ENCODE measurements around the gene HDDC3. TPM values are rescaled to one million over a fixed set of nuclear protein-coding genes. Genes with fewer than 3 reads are reported as not detected.

Gene HDDC3
- total and polyA plus RNA-seq, 7 experiments from 2014 or later = 13.3 to 50.9 (median 31.3) TPM

- ChIA-PET POLR2A (interaction anchor here (0.6 kb wide), 1 partner anchor 17 kb away, joined by 4 read pairs; no protein-coding TSS in a partner anchor), CTCF (no interaction called here)
- Histone ChIP-seq H3K9me3 (ENCODE audit: control insufficient read depth in 2 of 3, low read length in 3 of 3) (no peaks in the 10 kb centered on the region), H3K4me3 (ENCODE audit: low read length) (no peak overlapping the region), H3K27me3 (ENCODE audit: control insufficient read depth in 2 of 2, insufficient read depth in 2 of 2, low read length in 2 of 2) (no peaks in the 10 kb centered on the region), H3K27ac (ENCODE audit: low read depth, low read length) (no peak overlapping the region), H3K36me3 (ENCODE audit: control insufficient read depth in 2 of 3, insufficient read depth in 3 of 3, low read length in 3 of 3) (peaks cover 0 to 16% (median 0%) of the 10 kb centered on the region in 3 experiments), H3K4me1 (ENCODE audit: control insufficient read depth in 2 of 2, insufficient read depth in 2 of 2, low read length in 2 of 2) (no peaks in the 10 kb centered on the region)
- ATAC-seq (no peak), DNase-seq (no peak)
- intact Hi-C loops (cut with micrococcal nuclease) = no loop called here
- no peaks in the 10 kb centered on the region for H3K9me3 Mint-ChIP-seq
- H3K4me1 Mint-ChIP-seq = no peaks in the 10 kb centered on the region
- H3K4me3 Mint-ChIP-seq = no peak overlapping the region
- peaks cover 4 to 35% (median 7%) of the 10 kb centered on the region in 5 donors for H3K36me3 Mint-ChIP-seq
- no peaks in the 10 kb centered on the region for H3K27me3 Mint-ChIP-seq
- H3K27ac Mint-ChIP-seq = no peak overlapping the region
These were observed 37.9 kb upstream of the HDDC3 start for GRCh38 chr15:90970274-90970673.

DNA sequence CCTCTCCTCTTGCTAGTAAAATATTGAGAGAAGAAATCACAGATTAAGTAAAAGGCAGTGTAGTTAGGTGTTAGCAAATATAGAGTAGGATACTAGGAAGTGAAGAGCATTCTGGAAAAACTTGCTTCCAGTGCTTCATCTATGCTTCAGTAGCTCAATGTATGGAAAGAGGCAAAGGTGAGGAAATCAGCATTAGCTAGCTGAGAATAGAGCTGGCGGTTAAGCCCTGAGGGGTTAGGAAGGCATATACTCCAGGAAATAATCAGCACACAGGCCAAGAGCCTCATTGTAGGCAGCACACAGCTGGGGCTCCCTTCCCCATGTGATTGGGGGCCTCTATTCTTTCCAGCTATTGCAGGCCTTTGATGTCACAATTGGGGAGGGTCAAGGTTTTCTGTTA lies 36.1 kb upstream of the HDDC3 start:
- no peak for ATAC-seq

GRCh38 chr15:90967206-90967605 lies 34.9 kb upstream of the HDDC3 start:
- Histone ChIP-seq H3K4me1 (ENCODE audit: control insufficient read depth in 2 of 2, insufficient read depth in 2 of 2, low read length in 2 of 2) (no peaks in the 10 kb centered on the region), H3K9me3 (ENCODE audit: control insufficient read depth in 2 of 3, low read length in 3 of 3) (no peaks in the 10 kb centered on the region), H3K27me3 (ENCODE audit: control insufficient read depth in 2 of 2, insufficient read depth in 2 of 2, low read length in 2 of 2) (no peaks in the 10 kb centered on the region), H3K27ac (ENCODE audit: low read depth, low read length) (no peak overlapping the region), H3K36me3 (ENCODE audit: control insufficient read depth in 2 of 3, insufficient read depth in 3 of 3, low read length in 3 of 3) (peaks cover 0 to 16% (median 0%) of the 10 kb centered on the region in 3 experiments), H3K4me3 (ENCODE audit: low read length) (no peak overlapping the region)
- H3K4me1 Mint-ChIP-seq = peaks cover 0 to under 1% (median 0%) of the 10 kb centered on the region in 7 donors
- no peaks in the 10 kb centered on the region for H3K9me3 Mint-ChIP-seq
- no peak for DNase-seq
- intact Hi-C loops (cut with micrococcal nuclease) = no loop called here
- H3K36me3 Mint-ChIP-seq = peaks cover 0 to 35% (median 4%) of the 10 kb centered on the region in 5 donors
- ChIA-PET POLR2A (no interaction called here), CTCF (no interaction called here)
- no peak for ATAC-seq
- H3K27me3 Mint-ChIP-seq = no peaks in the 10 kb centered on the region
- no peak overlapping the region for H3K4me3 Mint-ChIP-seq
- peak overlapping the region in 1 of 9 donors; percentile 25 for H3K27ac Mint-ChIP-seq

More for the DNA sequence above, 36.1 kb upstream of the HDDC3 start:
- no peaks in the 10 kb centered on the region for H3K4me1 ChIP-seq (ENCODE audit: control insufficient read depth in 2 of 2, insufficient read depth in 2 of 2, low read length in 2 of 2)
- ChIA-PET CTCF (no interaction called here), POLR2A (no interaction called here)
- H3K27ac ChIP-seq (ENCODE audit: low read depth, low read length) = no peak overlapping the region
- Mint-ChIP-seq H3K27me3 (no peaks in the 10 kb centered on the region), H3K27ac (peak overlapping the region in 1 of 9 donors; percentile 56), H3K9me3 (no peaks in the 10 kb centered on the region), H3K36me3 (peaks cover 0 to 32% (median 4%) of the 10 kb centered on the region in 5 donors), H3K4me3 (no peak overlapping the region), H3K4me1 (no peaks in the 10 kb centered on the region)
- no peak overlapping the region for H3K4me3 ChIP-seq (ENCODE audit: low read length)
- H3K9me3 ChIP-seq (ENCODE audit: control insufficient read depth in 2 of 3, low read length in 3 of 3) = no peaks in the 10 kb centered on the region
- intact Hi-C loops (cut with micrococcal nuclease) = no loop called here
- H3K36me3 ChIP-seq (ENCODE audit: control insufficient read depth in 2 of 3, insufficient read depth in 3 of 3, low read length in 3 of 3) = peaks cover 0 to 16% (median 0%) of the 10 kb centered on the region in 3 experiments
- DNase-seq = no peak
- no peaks in the 10 kb centered on the region for H3K27me3 ChIP-seq (ENCODE audit: control insufficient read depth in 2 of 2, insufficient read depth in 2 of 2, low read length in 2 of 2)

DNA sequence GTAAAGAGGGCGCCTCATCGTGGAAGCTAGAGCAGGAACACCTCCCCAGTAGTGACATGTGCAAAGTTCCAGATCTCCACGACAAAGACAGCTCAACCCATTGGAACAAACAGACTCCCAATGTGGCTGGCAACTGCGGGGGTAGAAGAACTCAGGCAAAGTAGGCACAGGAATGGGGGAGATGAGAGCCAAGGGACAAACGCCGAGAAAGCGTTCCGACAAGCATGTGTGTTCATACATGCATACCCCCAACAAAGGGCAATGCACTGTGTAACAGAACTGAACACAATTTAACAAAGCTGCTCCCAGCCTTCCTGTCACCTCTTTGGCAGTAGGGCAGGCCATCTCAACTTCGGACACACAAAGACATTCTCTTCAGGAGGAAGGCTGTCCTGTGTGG lies 33.9 kb upstream of the HDDC3 start:
- no peak overlapping the region for H3K4me3 Mint-ChIP-seq
- H3K36me3 Mint-ChIP-seq = peaks cover 1 to 43% (median 7%) of the 10 kb centered on the region in 5 donors
- POLR2A ChIA-PET = no interaction called here
- no peak for DNase-seq
- Histone ChIP-seq H3K27ac (ENCODE audit: low read depth, low read length) (no peak overlapping the region), H3K4me1 (ENCODE audit: control insufficient read depth in 2 of 2, insufficient read depth in 2 of 2, low read length in 2 of 2) (no peaks in the 10 kb centered on the region), H3K27me3 (ENCODE audit: control insufficient read depth in 2 of 2, insufficient read depth in 2 of 2, low read length in 2 of 2) (no peaks in the 10 kb centered on the region), H3K36me3 (ENCODE audit: control insufficient read depth in 2 of 3, insufficient read depth in 3 of 3, low read length in 3 of 3) (peaks cover 0 to 25% (median 0%) of the 10 kb centered on the region in 3 experiments), H3K9me3 (ENCODE audit: control insufficient read depth in 2 of 3, low read length in 3 of 3) (no peaks in the 10 kb centered on the region), H3K4me3 (ENCODE audit: low read length) (no peak overlapping the region)
- ATAC-seq = no peak
- no peaks in the 10 kb centered on the region for H3K9me3 Mint-ChIP-seq
- H3K4me1 Mint-ChIP-seq = peaks cover 0 to 3% (median 0%) of the 10 kb centered on the region in 7 donors
- CTCF ChIA-PET = no interaction called here
- intact Hi-C loops (cut with micrococcal nuclease) = no loop called here
- H3K27me3 Mint-ChIP-seq = no peaks in the 10 kb centered on the region
- no peak overlapping the region for H3K27ac Mint-ChIP-seq

DNA sequence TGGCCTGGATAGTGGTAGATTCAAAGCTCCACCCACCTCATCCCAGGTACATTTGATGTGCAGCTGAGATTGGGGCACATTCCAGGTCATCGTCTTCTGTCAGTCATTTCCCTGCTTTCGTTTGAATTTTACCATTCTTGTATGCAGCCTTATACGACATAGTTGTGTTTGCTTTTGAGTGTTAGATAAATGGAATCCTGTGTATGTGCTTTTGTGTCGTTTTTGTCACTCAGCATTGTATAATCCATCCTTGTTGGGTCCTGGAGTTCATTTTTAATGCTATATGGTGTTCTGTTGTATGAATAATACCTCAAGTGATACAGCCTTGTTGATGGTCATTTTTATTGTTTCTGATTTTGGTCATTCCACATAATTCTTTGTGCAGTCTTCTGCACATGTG lies 29.7 kb upstream of the HDDC3 start:
- no peaks in the 10 kb centered on the region for H3K27me3 Mint-ChIP-seq
- CTCF ChIA-PET = interaction anchor here (1.6 kb wide), 1 partner anchor 71 kb away, joined by 6 read pairs; no protein-coding TSS in a partner anchor
- DNase-seq = no peak

GRCh38 chr15:90960298-90961091 lies 28.1 kb upstream of the HDDC3 start:
- CTCF ChIA-PET = interaction anchor here (0.6 to 1.6 kb wide), 2 partner anchors 73 to 308 kb away, joined by 3 to 6 read pairs; no protein-coding TSS in a partner anchor
- POLR2A ChIA-PET = interaction anchor here (1.7 to 9.2 kb wide), 2 partner anchors 25 to 27 kb away, joined by 3 to 119 read pairs; partner anchors contain the start of genes HDDC3 and UNC45A
- H3K36me3 Mint-ChIP-seq = peaks cover 5 to 29% (median 11%) of the 10 kb centered on the region in 5 donors
- H3K4me3 Mint-ChIP-seq = no peak overlapping the region
- intact Hi-C loops (cut with micrococcal nuclease) = no loop called here
- Histone ChIP-seq H3K4me3 (ENCODE audit: low read length) (no peak overlapping the region), H3K27ac (ENCODE audit: low read depth, low read length) (no peak overlapping the region), H3K36me3 (ENCODE audit: control insufficient read depth in 2 of 3, insufficient read depth in 3 of 3, low read length in 3 of 3) (peaks cover 0 to 25% (median 0%) of the 10 kb centered on the region in 3 experiments), H3K27me3 (ENCODE audit: control insufficient read depth in 2 of 2, insufficient read depth in 2 of 2, low read length in 2 of 2) (no peaks in the 10 kb centered on the region), H3K4me1 (ENCODE audit: control insufficient read depth in 2 of 2, insufficient read depth in 2 of 2, low read length in 2 of 2) (peaks cover 7 to 10% of the 10 kb centered on the region in 2 donors), H3K9me3 (ENCODE audit: control insufficient read depth in 2 of 3, low read length in 3 of 3) (no peaks in the 10 kb centered on the region)
- no peak for DNase-seq
- peaks cover 5 to 17% (median 12%) of the 10 kb centered on the region in 7 donors for H3K4me1 Mint-ChIP-seq
- ATAC-seq = no peak
- H3K27me3 Mint-ChIP-seq = no peaks in the 10 kb centered on the region
- no peaks in the 10 kb centered on the region for H3K9me3 Mint-ChIP-seq
- peak overlapping the region in 2 of 9 donors; percentile 50 to 63 for H3K27ac Mint-ChIP-seq

More for the DNA sequence above, 29.7 kb upstream of the HDDC3 start:
- H3K4me1 ChIP-seq (ENCODE audit: control insufficient read depth in 2 of 2, insufficient read depth in 2 of 2, low read length in 2 of 2) = no peaks in the 10 kb centered on the region
- Mint-ChIP-seq H3K36me3 (peaks cover 5 to 35% (median 11%) of the 10 kb centered on the region in 5 donors), H3K4me1 (peaks cover 0 to 8% (median 5%) of the 10 kb centered on the region in 7 donors), H3K4me3 (no peak overlapping the region), H3K9me3 (no peaks in the 10 kb centered on the region), H3K27ac (no peak overlapping the region)
- H3K27me3 ChIP-seq (ENCODE audit: control insufficient read depth in 2 of 2, insufficient read depth in 2 of 2, low read length in 2 of 2) = no peaks in the 10 kb centered on the region
- POLR2A ChIA-PET = interaction anchor here (1.7 kb wide), 1 partner anchor 27 kb away, joined by 3 read pairs; the partner anchor contains the start of gene UNC45A
- H3K9me3 ChIP-seq (ENCODE audit: control insufficient read depth in 2 of 3, low read length in 3 of 3) = no peaks in the 10 kb centered on the region
- ATAC-seq = no peak
- H3K27ac ChIP-seq (ENCODE audit: low read depth, low read length) = no peak overlapping the region
- H3K36me3 ChIP-seq (ENCODE audit: control insufficient read depth in 2 of 3, insufficient read depth in 3 of 3, low read length in 3 of 3) = peaks cover 0 to 36% (median 0%) of the 10 kb centered on the region in 3 experiments
- intact Hi-C loops (cut with micrococcal nuclease) = no loop called here
- H3K4me3 ChIP-seq (ENCODE audit: low read length) = no peak overlapping the region

Data from naive thymus-derived CD4-positive, alpha-beta T cell (primary cell).